ENCODE results near the gene THRAP3. TPM values are rescaled to one million over a fixed set of nuclear protein-coding genes. Genes with fewer than 3 reads are reported as not detected.

The THRAP3 gene
- total and polyA plus RNA-seq, 9 of the 15 experiments (the other 6 are each of a cell fraction or from before 2014, with no cell fraction given) = 66.2 to 135 (median 113) TPM

GRCh38 chr1:36321119-36321951 lies 97.1 kb downstream of the THRAP3 start (continued):
- TF ChIP-seq TFAP4 (CRISPR knock-in tag; IDR thresholded peaks at IDR 0.05; ENCODE audit: borderline replicate concordance) (peak; percentile 99), MYBL2 (IDR thresholded peaks at IDR 0.05; ENCODE audit: low read depth) (no peak), MYBL2 (CRISPR knock-in tag; IDR thresholded peaks at IDR 0.05; ENCODE audit: borderline replicate concordance) (no peak), PRPF4 (IDR thresholded peaks at IDR 0.05; ENCODE audit: insufficient read depth, low read depth, low read length, poor library complexity, severe bottlenecking) (peak; percentile 12), ZSCAN32 (CRISPR knock-in tag; IDR thresholded peaks at IDR 0.05) (no peak), CREB3 (tag; conservative IDR thresholded peaks at IDR 0.05; ENCODE audit: low read depth) (0 out of 2 replicates have a peak, but pooled peaks have one; percentile 56), MEF2D (tag; conservative IDR thresholded peaks at IDR 0.05; ENCODE audit: low read depth) (peak; percentile 99), EZH2 (IDR thresholded peaks at IDR 0.05; ENCODE audit: borderline replicate concordance, low read depth, low read length) (no peak), ZNF551 (CRISPR knock-in tag; IDR thresholded peaks at IDR 0.05) (no peak), TAF7 (tag; IDR thresholded peaks at IDR 0.05) (no peak), TGIF2 (CRISPR knock-in tag; IDR thresholded peaks at IDR 0.05) (peak; percentile 53; the same call in 1 of the 2 replicates), FOS (IDR thresholded peaks at IDR 0.05; ENCODE audit: extremely low read depth, insufficient read length) (no peak), ZNF699 (CRISPR knock-in tag; IDR thresholded peaks at IDR 0.05; ENCODE audit: insufficient replicate concordance) (no peak), MCM2 (IDR thresholded peaks at IDR 0.05; ENCODE audit: low read depth) (no peak), UBTF (IDR thresholded peaks at IDR 0.05; ENCODE audit: borderline replicate concordance in 1 of 2, low read depth in 2 of 2, low read length in 2 of 2) (0 out of 4 replicates have a peak, but pooled peaks have one; percentile 45 to 50), RBM15 (IDR thresholded peaks at IDR 0.05; ENCODE audit: insufficient read depth, low read length) (no peak), ZBTB5 (IDR thresholded peaks at IDR 0.05) (no peak)

All from K562 (cell line).